Esophagus squamous epithelium (tissue), 5 donors: ENCODE results near the gene PCK1. TPM values are rescaled to one million over a fixed set of nuclear protein-coding genes. Genes with fewer than 3 reads are reported as not detected.

Source experiments
- DNase-seq: peaks from one replicate; lab custom pipeline; 2025; lab: John Stamatoyannopoulos, UW
- H3K27ac ChIP-seq, 4 donors: fragments of 200-600 bp; sonication (generic); one replicate each; pipeline ENCODE4 v1.5.1; 2016 to 2019; ENCODE audit warnings: mild to moderate bottlenecking in 1 of 4
- H3K27me3 ChIP-seq, 4 donors: fragments of 200-600 bp; sonication (generic); 1 replicate in 3 of 4; 2 replicates in 1 of 4; pipeline versions ENCODE4 v1.5.1 to v1.6.0; 2017 to 2021; ENCODE audit warnings: antibody characterized with exemption in 1 of 4
- H3K36me3 ChIP-seq, 3 donors: fragments of 200-600 bp; sonication (generic); one replicate each; pipeline ENCODE4 v1.5.1; 2016 to 2019
- H3K4me1 ChIP-seq, 3 donors: fragments of 200-600 bp; sonication (generic); one replicate each; pipeline ENCODE4 v1.5.1; 2017 to 2019
- H3K4me3 ChIP-seq, 4 donors: fragments of 200-600 bp; sonication (generic); 1 replicate in 3 of 4; 2 replicates in 1 of 4; pipeline ENCODE4 v1.5.1; 2016 to 2019; ENCODE audit warnings: mild to moderate bottlenecking in 2 of 4, moderate library complexity in 1 of 4
- H3K9me3 ChIP-seq, 3 donors: fragments of 200-600 bp; sonication (generic); one replicate each; pipeline ENCODE4 v1.5.1; 2016 to 2019
- CTCF ChIP-seq, 6 experiments: fragments of 450-650 bp in 4 of 6; fragments of 200-600 bp in 2 of 6; sonication (generic) in 2 of 6; IDR thresholded peaks; one replicate each; pipeline ENCODE4 v1.5.1; 2016 to 2019; ENCODE audit warnings: antibody characterized with exemption in 6 of 6, mild to moderate bottlenecking in 4 of 6, moderate library complexity in 4 of 6
- POLR2A ChIP-seq, 4 donors: fragments of 450-650 bp; IDR thresholded peaks; one replicate each; pipeline ENCODE4 v1.6.1; 2017; ENCODE audit warnings: antibody characterized with exemption in 4 of 4, mild to moderate bottlenecking in 4 of 4, moderate library complexity in 3 of 4
- WGBS, 2 donors: methylation state at CpG; one replicate each; pipeline ENCODE4 v1.1.5; 2018; 5-methylcytosine and 5-hydroxymethylcytosine counted together
- intact Hi-C: fragments of 100-400 bp; cut with DNase I; formaldehyde crosslinking; loops from one replicate; pipeline ENCODE4 v1.15.0; 2022
- total RNA-seq, 4 donors: library from RNA; depleted of rRNA; stranded (reverse); fragments of >200 nt; gene quantifications; one replicate each; pipeline ENCODE4 v1.1.0, GENCODE V29; 2016
- donor health status: DM: yes; HTN: yes; CAD: no.

PCK1 gene
- total RNA-seq, 4 donors from 2014 or later: 0.38 to 1.4 (median 0.65) TPM

- no peak for DNase-seq
- intact Hi-C loops: no loop called here
- H3K36me3 ChIP-seq: no peaks in the 10 kb centered on the region
- TF ChIP-seq CTCF (IDR thresholded peaks at IDR 0.05): no peak
- TF ChIP-seq POLR2A (IDR thresholded peaks at IDR 0.05): no peak
- peaks cover 0 to 30% (median 0%) of the 10 kb centered on the region in 4 donors for H3K27me3 ChIP-seq
- H3K4me3 ChIP-seq: no peak overlapping the region
- peaks cover 0 to 3% (median under 1%) of the 10 kb centered on the region in 3 donors for H3K4me1 ChIP-seq
- H3K27ac ChIP-seq: no peak overlapping the region
- H3K9me3 ChIP-seq: no peaks in the 10 kb centered on the region
- WGBS, 2 donors: 70 to 86% methylated on average over 11 of the region's 11 CpGs
Measured at GRCh38 chr20:57555457-57556184, 5.3 kb upstream of the PCK1 start.

GRCh38 chr20:57556980-57557274 lies 4.0 kb upstream of the PCK1 start:
- Histone ChIP-seq H3K36me3 (no peaks in the 10 kb centered on the region), H3K27me3 (peaks cover 0 to 30% (median 0%) of the 10 kb centered on the region in 4 donors), H3K4me3 (no peak overlapping the region), H3K4me1 (peaks cover 8 to 16% (median 9%) of the 10 kb centered on the region in 3 donors), H3K9me3 (no peaks in the 10 kb centered on the region), H3K27ac (no peak overlapping the region)
- no peak for TF ChIP-seq POLR2A (IDR thresholded peaks at IDR 0.05)
- no peak for TF ChIP-seq CTCF (IDR thresholded peaks at IDR 0.05)
- intact Hi-C loops: no loop called here
- 81 to 88% methylated on average over 3 of the region's 3 CpGs for WGBS, 2 donors
- no peak for DNase-seq

- 72 to 75% methylated on average over 9 of the region's 9 CpGs for WGBS, 2 donors
- intact Hi-C loops: no loop called here
Measured at GRCh38 chr20:57557926-57558613, 2.8 kb upstream of the PCK1 start.

GRCh38 chr20:57558614-57559288 lies 2.2 kb upstream of the PCK1 start:
- no peak overlapping the region for H3K27ac ChIP-seq
- H3K4me1 ChIP-seq: peaks cover 8 to 16% (median 9%) of the 10 kb centered on the region in 3 donors
- 66 to 72% methylated on average over 12 to 15 of the region's 15 CpGs for WGBS, 2 donors
- DNase-seq: no peak
- H3K9me3 ChIP-seq: no peaks in the 10 kb centered on the region
- no peak overlapping the region for H3K4me3 ChIP-seq
- no peaks in the 10 kb centered on the region for H3K36me3 ChIP-seq
- TF ChIP-seq CTCF (IDR thresholded peaks at IDR 0.05) (no peak), POLR2A (IDR thresholded peaks at IDR 0.05) (no peak)
- H3K27me3 ChIP-seq: peaks cover 0 to 30% (median 0%) of the 10 kb centered on the region in 4 donors
- intact Hi-C loops: no loop called here

More at GRCh38 chr20:57557926-57558613, 2.8 kb upstream of the PCK1 start:
- Histone ChIP-seq H3K27ac (no peak overlapping the region), H3K27me3 (peaks cover 0 to 30% (median 0%) of the 10 kb centered on the region in 4 donors), H3K36me3 (no peaks in the 10 kb centered on the region), H3K9me3 (no peaks in the 10 kb centered on the region), H3K4me1 (peaks cover 8 to 16% (median 9%) of the 10 kb centered on the region in 3 donors), H3K4me3 (no peak overlapping the region)
- no peak for DNase-seq
- TF ChIP-seq CTCF (IDR thresholded peaks at IDR 0.05): no peak
- no peak for TF ChIP-seq POLR2A (IDR thresholded peaks at IDR 0.05)

GRCh38 chr20:57559289-57559634 lies 1.6 kb upstream of the PCK1 start:
- no peaks in the 10 kb centered on the region for H3K36me3 ChIP-seq
- H3K4me1 ChIP-seq: peaks cover 8 to 16% (median 9%) of the 10 kb centered on the region in 3 donors
- H3K27me3 ChIP-seq: peaks cover 0 to 30% (median 0%) of the 10 kb centered on the region in 4 donors
- 92% methylated on average over 10 of the region's 10 CpGs for WGBS, 2 donors
- DNase-seq: no peak
- H3K4me3 ChIP-seq: no peak overlapping the region
- H3K9me3 ChIP-seq: no peaks in the 10 kb centered on the region
- no peak for TF ChIP-seq POLR2A (IDR thresholded peaks at IDR 0.05)
- no peak overlapping the region for H3K27ac ChIP-seq
- intact Hi-C loops: no loop called here
